WTC11 (cell line): ENCODE measurements around the gene DOK4.

ENCODE experiments used
- ATF1 ChIP-seq: sonication (generic); formaldehyde crosslinking; IDR thresholded peaks from 2 replicates; pipeline ENCODE4 v1.8.1; 2023; ENCODE audit warnings: mild to moderate bottlenecking, moderate library complexity, missing genetic modification reagents
- ESRRA ChIP-seq: sonication (generic); formaldehyde crosslinking; IDR thresholded peaks from 2 replicates; pipeline ENCODE4 v1.8.1; 2022; ENCODE audit warnings: mild to moderate bottlenecking, missing genetic modification reagents, borderline replicate concordance
- KAT7 ChIP-seq: sonication (generic); formaldehyde crosslinking; IDR thresholded peaks from 2 replicates; pipeline ENCODE4 v1.8.1; 2023; ENCODE audit warnings: missing genetic modification reagents, mild to moderate bottlenecking, borderline replicate concordance
- MYBL2 ChIP-seq: sonication (generic); formaldehyde crosslinking; IDR thresholded peaks from 2 replicates; pipeline ENCODE4 v1.8.1; 2023; ENCODE audit warnings: mild to moderate bottlenecking, moderate library complexity, missing genetic modification reagents
- NFYB ChIP-seq: sonication (generic); formaldehyde crosslinking; conservative IDR thresholded peaks from 2 replicates; pipeline ENCODE4 v1.8.0; 2022; ENCODE audit warnings: low read depth, missing genetic modification reagents
- TEAD1 ChIP-seq: sonication (generic); formaldehyde crosslinking; IDR thresholded peaks from 2 replicates; pipeline ENCODE4 v1.8.0; 2022; ENCODE audit warnings: mild to moderate bottlenecking, missing genetic modification reagents
- ZNF121 ChIP-seq: sonication (generic); formaldehyde crosslinking; IDR thresholded peaks from 2 replicates; pipeline ENCODE4 v1.8.0; 2023; ENCODE audit warnings: missing genetic modification reagents
- ZNF138 ChIP-seq: sonication (generic); formaldehyde crosslinking; conservative IDR thresholded peaks from 2 replicates; pipeline ENCODE4 v1.8.1; 2022; ENCODE audit warnings: mild to moderate bottlenecking, moderate library complexity, missing genetic modification reagents
- ZNF671 ChIP-seq: fragments of 250-450 bp; sonication (Bioruptor Pico); IDR thresholded peaks from 2 replicates; pipeline ENCODE4 v1.8.0; 2021; ENCODE audit warnings: mild to moderate bottlenecking
- TF ChIP-seq, protein P1 (sequence below): fragments of 200-600 bp; IDR thresholded peaks from 2 replicates; pipeline ENCODE4 v1.8.0; 2022; ENCODE audit warnings: antibody characterized with exemption
- TF ChIP-seq, protein P2 (sequence below): sonication (generic); formaldehyde crosslinking; conservative IDR thresholded peaks from 2 replicates; pipeline ENCODE4 v1.8.1; 2023; ENCODE audit warnings: mild to moderate bottlenecking, low read depth, missing genetic modification reagents, moderate library complexity
- TF ChIP-seq, protein P3 (sequence below): sonication (generic); formaldehyde crosslinking; IDR thresholded peaks from 2 replicates; pipeline ENCODE4 v1.8.0; 2022; ENCODE audit warnings: mild to moderate bottlenecking, missing genetic modification reagents
- TF ChIP-seq, protein P4 (sequence below): sonication (generic); formaldehyde crosslinking; IDR thresholded peaks from 2 replicates; pipeline ENCODE4 v1.8.1; 2023; ENCODE audit warnings: mild to moderate bottlenecking, missing genetic modification reagents, moderate library complexity
- TF ChIP-seq, protein P5 (sequence below): sonication (generic); formaldehyde crosslinking; IDR thresholded peaks from 2 replicates; pipeline ENCODE4 v1.8.1; 2022; ENCODE audit warnings: low read depth, missing genetic modification reagents, borderline replicate concordance

DNA sequence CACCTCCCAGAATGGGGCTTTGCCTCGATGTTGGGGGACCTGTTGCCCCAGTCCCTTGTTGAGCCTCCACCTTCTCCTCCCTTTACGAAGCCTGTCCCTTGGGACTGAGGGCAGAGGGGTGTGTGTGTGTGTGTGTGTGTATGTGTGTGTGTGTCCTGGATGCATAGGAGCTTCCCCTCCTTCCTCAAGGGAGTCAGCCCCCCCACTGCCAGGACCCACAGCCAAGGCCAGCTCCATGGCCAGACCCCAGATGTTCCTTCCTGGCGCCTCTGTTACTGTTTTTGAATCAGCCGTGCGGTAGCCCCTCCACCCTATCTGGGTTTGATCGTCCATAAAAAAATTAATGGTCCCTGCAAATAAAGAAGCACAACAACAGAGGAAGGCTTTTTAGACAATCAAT, 17.7 kb upstream of the DOK4 start:
- TF ChIP-seq, protein P1, sequence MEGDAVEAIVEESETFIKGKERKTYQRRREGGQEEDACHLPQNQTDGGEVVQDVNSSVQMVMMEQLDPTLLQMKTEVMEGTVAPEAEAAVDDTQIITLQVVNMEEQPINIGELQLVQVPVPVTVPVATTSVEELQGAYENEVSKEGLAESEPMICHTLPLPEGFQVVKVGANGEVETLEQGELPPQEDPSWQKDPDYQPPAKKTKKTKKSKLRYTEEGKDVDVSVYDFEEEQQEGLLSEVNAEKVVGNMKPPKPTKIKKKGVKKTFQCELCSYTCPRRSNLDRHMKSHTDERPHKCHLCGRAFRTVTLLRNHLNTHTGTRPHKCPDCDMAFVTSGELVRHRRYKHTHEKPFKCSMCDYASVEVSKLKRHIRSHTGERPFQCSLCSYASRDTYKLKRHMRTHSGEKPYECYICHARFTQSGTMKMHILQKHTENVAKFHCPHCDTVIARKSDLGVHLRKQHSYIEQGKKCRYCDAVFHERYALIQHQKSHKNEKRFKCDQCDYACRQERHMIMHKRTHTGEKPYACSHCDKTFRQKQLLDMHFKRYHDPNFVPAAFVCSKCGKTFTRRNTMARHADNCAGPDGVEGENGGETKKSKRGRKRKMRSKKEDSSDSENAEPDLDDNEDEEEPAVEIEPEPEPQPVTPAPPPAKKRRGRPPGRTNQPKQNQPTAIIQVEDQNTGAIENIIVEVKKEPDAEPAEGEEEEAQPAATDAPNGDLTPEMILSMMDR: no peak
- TF ChIP-seq ZNF138 (CRISPR knock-in tag): no peak
- TF ChIP-seq ZNF121 (CRISPR knock-in tag): no peak
- TF ChIP-seq, protein P2, sequence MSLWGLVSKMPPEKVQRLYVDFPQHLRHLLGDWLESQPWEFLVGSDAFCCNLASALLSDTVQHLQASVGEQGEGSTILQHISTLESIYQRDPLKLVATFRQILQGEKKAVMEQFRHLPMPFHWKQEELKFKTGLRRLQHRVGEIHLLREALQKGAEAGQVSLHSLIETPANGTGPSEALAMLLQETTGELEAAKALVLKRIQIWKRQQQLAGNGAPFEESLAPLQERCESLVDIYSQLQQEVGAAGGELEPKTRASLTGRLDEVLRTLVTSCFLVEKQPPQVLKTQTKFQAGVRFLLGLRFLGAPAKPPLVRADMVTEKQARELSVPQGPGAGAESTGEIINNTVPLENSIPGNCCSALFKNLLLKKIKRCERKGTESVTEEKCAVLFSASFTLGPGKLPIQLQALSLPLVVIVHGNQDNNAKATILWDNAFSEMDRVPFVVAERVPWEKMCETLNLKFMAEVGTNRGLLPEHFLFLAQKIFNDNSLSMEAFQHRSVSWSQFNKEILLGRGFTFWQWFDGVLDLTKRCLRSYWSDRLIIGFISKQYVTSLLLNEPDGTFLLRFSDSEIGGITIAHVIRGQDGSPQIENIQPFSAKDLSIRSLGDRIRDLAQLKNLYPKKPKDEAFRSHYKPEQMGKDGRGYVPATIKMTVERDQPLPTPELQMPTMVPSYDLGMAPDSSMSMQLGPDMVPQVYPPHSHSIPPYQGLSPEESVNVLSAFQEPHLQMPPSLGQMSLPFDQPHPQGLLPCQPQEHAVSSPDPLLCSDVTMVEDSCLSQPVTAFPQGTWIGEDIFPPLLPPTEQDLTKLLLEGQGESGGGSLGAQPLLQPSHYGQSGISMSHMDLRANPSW (CRISPR knock-in tag): no peak
- TF ChIP-seq, protein P3, sequence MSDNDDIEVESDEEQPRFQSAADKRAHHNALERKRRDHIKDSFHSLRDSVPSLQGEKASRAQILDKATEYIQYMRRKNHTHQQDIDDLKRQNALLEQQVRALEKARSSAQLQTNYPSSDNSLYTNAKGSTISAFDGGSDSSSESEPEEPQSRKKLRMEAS (CRISPR knock-in tag): no peak
- no peak for TF ChIP-seq ESRRA (CRISPR knock-in tag)
- no peak for TF ChIP-seq KAT7 (CRISPR knock-in tag)
- TF ChIP-seq MYBL2 (CRISPR knock-in tag): no peak
- TF ChIP-seq, protein P4, sequence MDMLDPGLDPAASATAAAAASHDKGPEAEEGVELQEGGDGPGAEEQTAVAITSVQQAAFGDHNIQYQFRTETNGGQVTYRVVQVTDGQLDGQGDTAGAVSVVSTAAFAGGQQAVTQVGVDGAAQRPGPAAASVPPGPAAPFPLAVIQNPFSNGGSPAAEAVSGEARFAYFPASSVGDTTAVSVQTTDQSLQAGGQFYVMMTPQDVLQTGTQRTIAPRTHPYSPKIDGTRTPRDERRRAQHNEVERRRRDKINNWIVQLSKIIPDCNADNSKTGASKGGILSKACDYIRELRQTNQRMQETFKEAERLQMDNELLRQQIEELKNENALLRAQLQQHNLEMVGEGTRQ (CRISPR knock-in tag): no peak
- no peak for TF ChIP-seq ZNF671 (CRISPR knock-in tag)
- no peak for TF ChIP-seq TEAD1 (CRISPR knock-in tag)
- TF ChIP-seq, protein P5, sequence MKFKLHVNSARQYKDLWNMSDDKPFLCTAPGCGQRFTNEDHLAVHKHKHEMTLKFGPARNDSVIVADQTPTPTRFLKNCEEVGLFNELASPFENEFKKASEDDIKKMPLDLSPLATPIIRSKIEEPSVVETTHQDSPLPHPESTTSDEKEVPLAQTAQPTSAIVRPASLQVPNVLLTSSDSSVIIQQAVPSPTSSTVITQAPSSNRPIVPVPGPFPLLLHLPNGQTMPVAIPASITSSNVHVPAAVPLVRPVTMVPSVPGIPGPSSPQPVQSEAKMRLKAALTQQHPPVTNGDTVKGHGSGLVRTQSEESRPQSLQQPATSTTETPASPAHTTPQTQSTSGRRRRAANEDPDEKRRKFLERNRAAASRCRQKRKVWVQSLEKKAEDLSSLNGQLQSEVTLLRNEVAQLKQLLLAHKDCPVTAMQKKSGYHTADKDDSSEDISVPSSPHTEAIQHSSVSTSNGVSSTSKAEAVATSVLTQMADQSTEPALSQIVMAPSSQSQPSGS (CRISPR knock-in tag): no peak
- TF ChIP-seq ATF1 (CRISPR knock-in tag): no peak
- no peak for TF ChIP-seq NFYB (CRISPR knock-in tag)
